B cell (primary cell): ENCODE data around the gene HAVCR2. TPM values are rescaled to one million over a fixed set of nuclear protein-coding genes. Genes with fewer than 3 reads are reported as not detected.

Source experiments
- ATAC-seq: fragments of 200-7000 bp; cut with Tn5 transposase; one replicate; pipeline ENCODE4 v1.10.0; 2021; ENCODE audit warnings: low read depth, mild to moderate bottlenecking, moderate number of reproducible peaks, moderate library complexity
- CTCF ChIA-PET: fragments of 350-600 bp; sonication (Branson Sonifier 250); formaldehyde crosslinking; loops from one replicate; lab custom pipeline; 2021; ENCODE audit warnings: antibody characterized with exemption, inconsistent platforms; lab: Charles Lee
- POLR2A ChIA-PET: fragments of 350-600 bp; sonication (Branson Sonifier 250); formaldehyde crosslinking; loops from one replicate; lab custom pipeline; 2021; ENCODE audit warnings: antibody characterized with exemption; lab: Charles Lee
- DNase-seq: peaks from one replicate; pipeline ENCODE4 v3.0.0; 2013
- H2AFZ ChIP-seq: 2 replicates; pipeline ENCODE4 v1.6.1; 2012; ENCODE audit warnings: mild to moderate bottlenecking, low read depth, low read length; ENCODE audit not compliant: insufficient read depth, poor library complexity, severe bottlenecking
- H3K27ac ChIP-seq, 2 donors: 1 replicate in 1 of 2; 2 replicates in 1 of 2; pipeline ENCODE4 v1.5.1; 2012 to 2013; ENCODE audit warnings: low read length in 2 of 2, mild to moderate bottlenecking in 2 of 2, moderate library complexity in 1 of 2
- H3K27me3 ChIP-seq, 4 experiments: fragments of 200-600 bp in 1 of 4; sonication (generic) in 1 of 4; replicated peaks in 1 of 4; 1 replicate in 2 of 4; 2 replicates in 2 of 4; pipeline versions ENCODE4 v1.6.1 to v1.7.0; 2013 to 2016; ENCODE audit warnings: low read length in 3 of 4, mild to moderate bottlenecking in 2 of 4, mixed read lengths in 1 of 4, moderate library complexity in 1 of 4; ENCODE audit not compliant: insufficient read depth in 4 of 4, control insufficient read depth in 3 of 4; ENCODE audit errors: control extremely low read depth in 1 of 4
- H3K36me3 ChIP-seq, 2 experiments: replicated peaks in 1 of 2; 1 replicate in 1 of 2; 2 replicates in 1 of 2; pipeline versions ENCODE4 v1.6.1 to v1.7.1; 2013; ENCODE audit warnings: low read length in 1 of 2; ENCODE audit not compliant: insufficient read depth in 2 of 2, control insufficient read depth in 1 of 2; ENCODE audit errors: control extremely low read depth in 1 of 2, extremely low read depth in 1 of 2
- H3K4me1 ChIP-seq, 2 donors: fragments of 200-600 bp in 1 of 2; sonication (generic) in 1 of 2; 1 replicate in 1 of 2; 2 replicates in 1 of 2; pipeline versions ENCODE4 v1.5.1 to v1.6.1; 2013 to 2017; ENCODE audit warnings: low read length in 2 of 2; ENCODE audit not compliant: control insufficient read depth in 2 of 2, insufficient read depth in 2 of 2
- H3K4me2 ChIP-seq: replicated peaks from 2 replicates; pipeline ENCODE3; 2012; ENCODE audit warnings: mild to moderate bottlenecking, low read depth, low read length; ENCODE audit not compliant: poor library complexity, severe bottlenecking
- H3K4me3 ChIP-seq, 5 experiments: fragments of 200-600 bp in 1 of 5; sonication (generic) in 1 of 5; 1 replicate in 3 of 5; 2 replicates in 2 of 5; pipeline versions ENCODE4 v1.5.1 to v1.7.0; 2011 to 2016; ENCODE audit warnings: low read length in 4 of 5, mild to moderate bottlenecking in 4 of 5, low read depth in 2 of 5, control low read depth in 1 of 5, moderate library complexity in 1 of 5; ENCODE audit not compliant: insufficient read depth in 1 of 5; ENCODE audit errors: control extremely low read depth in 1 of 5, extremely low read depth in 1 of 5
- H3K79me2 ChIP-seq: fragments of 200-600 bp; sonication (generic); one replicate; pipeline ENCODE4 v1.6.0; 2016; ENCODE audit warnings: low read length; ENCODE audit not compliant: control insufficient read depth, insufficient read depth
- H3K9ac ChIP-seq: fragments of 200-600 bp; sonication (generic); 2 replicates; pipeline ENCODE4 v1.6.1; 2017; ENCODE audit warnings: mild to moderate bottlenecking, low read length, moderate library complexity
- H3K9me3 ChIP-seq, 3 donors: one replicate each; pipeline versions ENCODE4 v1.6.1 to v1.7.1; 2013; ENCODE audit warnings: low read length in 2 of 3; ENCODE audit not compliant: control insufficient read depth in 2 of 3, insufficient read depth in 1 of 3; ENCODE audit errors: control extremely low read depth in 1 of 3
- H4K20me1 ChIP-seq: 2 replicates; pipeline ENCODE4 v1.6.0; 2012; ENCODE audit warnings: mild to moderate bottlenecking, low read length; ENCODE audit not compliant: insufficient read depth, control insufficient read depth, poor library complexity, severe bottlenecking
- H3K27ac Mint-ChIP-seq: one replicate; pipeline ENCODE4 v1.8.0; 2021; ENCODE audit warnings: mixed read lengths
- H3K27me3 Mint-ChIP-seq: one replicate; pipeline ENCODE4 v1.8.0; 2021; ENCODE audit warnings: mixed read lengths
- H3K4me1 Mint-ChIP-seq: one replicate; pipeline ENCODE4 v1.8.0; 2021; ENCODE audit warnings: mixed read lengths
- H3K4me3 Mint-ChIP-seq: one replicate; pipeline ENCODE4 v1.8.0; 2021; ENCODE audit warnings: mixed read lengths
- H3K9me3 Mint-ChIP-seq: one replicate; pipeline ENCODE4 v1.8.0; 2022; ENCODE audit warnings: mixed read lengths; ENCODE audit not compliant: insufficient read depth
- CTCF ChIP-seq: fragments of 200-600 bp; IDR thresholded peaks from one replicate; pipeline ENCODE4 v1.8.0; 2022; ENCODE audit warnings: antibody characterized with exemption, mild to moderate bottlenecking
- EZH2 ChIP-seq: IDR thresholded peaks from 2 replicates; pipeline ENCODE4 v1.6.1; 2012; ENCODE audit warnings: borderline replicate concordance, low read depth, mild to moderate bottlenecking, moderate library complexity, low read length; ENCODE audit not compliant: insufficient read depth, poor library complexity, severe bottlenecking
- WGBS: methylation state at CpG from one replicate; pipeline ENCODE4 v1.1.5; 2013; ENCODE audit warnings: missing lambda C conversion rate; ENCODE audit not compliant: insufficient coverage; 5-methylcytosine and 5-hydroxymethylcytosine counted together
- intact Hi-C: fragments of 100-400 bp; cut with micrococcal nuclease; formaldehyde crosslinking; loops from one replicate; pipeline ENCODE4 v1.10.0; 2022
- polyA plus RNA-seq: library from polyadenylated mRNA; depleted of rRNA; stranded (reverse); fragments of >200 nt; gene quantifications from 2 replicates; pipeline ENCODE4 v1.2.3, GENCODE V29; 2012
- total RNA-seq, 2 donors: library from RNA; stranded (reverse); fragments of 120-200 nt in 1 of 2; gene quantifications; 1 replicate in 1 of 2; 2 replicates in 1 of 2; pipeline versions ENCODE4 v1.2.3 to v1.2.4, GENCODE V29; 2013 to 2022

Gene HAVCR2
- total and polyA plus RNA-seq, 2 donors (not counting 1 experiment from before 2014, with no cell fraction given) = 0.64 to 2.3 TPM

GRCh38 chr5:157068785-157069184 lies 40.1 kb downstream of the HAVCR2 start:
- no peaks in the 10 kb centered on the region for H3K27me3 Mint-ChIP-seq
- no peak for ATAC-seq
- CTCF ChIA-PET = interaction anchor here (0.6 kb wide), 1 partner anchor 46 kb away, joined by 4 read pairs; no protein-coding TSS in a partner anchor

DNA sequence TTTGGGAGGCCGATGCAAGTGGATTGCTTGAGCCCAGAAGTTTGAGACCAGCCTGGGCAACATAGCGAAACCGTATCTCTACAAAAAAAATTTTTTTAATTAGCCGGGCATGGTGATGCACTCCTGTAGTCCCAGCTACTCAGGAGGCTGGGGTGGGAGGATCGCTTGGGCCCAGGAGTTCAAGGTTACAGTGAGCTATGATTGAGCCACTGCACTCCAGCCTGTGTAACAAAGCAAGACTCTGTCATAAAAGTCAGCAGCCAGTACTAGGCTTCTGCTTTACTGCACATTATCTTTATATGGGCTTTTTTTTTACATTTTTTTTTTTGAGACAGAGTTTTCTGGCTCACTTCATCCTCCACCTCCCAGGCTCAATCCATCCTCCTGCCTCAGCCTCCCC lies 40.5 kb downstream of the HAVCR2 start:
- Histone ChIP-seq H3K4me2 (no peak overlapping the region), H3K27me3 (no peaks in the 10 kb centered on the region), H3K27ac (no peak overlapping the region), H2AFZ (no peak overlapping the region), H3K36me3 (no peaks in the 10 kb centered on the region), H3K9me3 (no peaks in the 10 kb centered on the region), H4K20me1 (no peaks in the 10 kb centered on the region), H3K4me3 (no peak overlapping the region), H3K4me1 (no peaks in the 10 kb centered on the region), H3K9ac (no peak overlapping the region), H3K79me2 (no peaks in the 10 kb centered on the region)
- DNase-seq = no peak
- Mint-ChIP-seq H3K9me3 (no peaks in the 10 kb centered on the region), H3K4me1 (no peaks in the 10 kb centered on the region), H3K27me3 (no peaks in the 10 kb centered on the region), H3K4me3 (no peak overlapping the region), H3K27ac (no peak overlapping the region)
- intact Hi-C loops = no loop called here
- no peak for ATAC-seq
- WGBS = 96% methylated on average over 4 of the region's 5 CpGs
- ChIA-PET POLR2A (no interaction called here), CTCF (no interaction called here)
- TF ChIP-seq CTCF (no peak), EZH2 (no peak)

More at GRCh38 chr5:157068785-157069184, 40.1 kb downstream of the HAVCR2 start:
- H2AFZ ChIP-seq = no peak overlapping the region
- DNase-seq = no peak
- no peaks in the 10 kb centered on the region for H4K20me1 ChIP-seq
- no peak overlapping the region for H3K27ac ChIP-seq
- H3K9ac ChIP-seq = no peak overlapping the region
- no peaks in the 10 kb centered on the region for H3K79me2 ChIP-seq
- Mint-ChIP-seq H3K27ac (no peak overlapping the region), H3K4me3 (no peak overlapping the region), H3K4me1 (no peaks in the 10 kb centered on the region), H3K9me3 (no peaks in the 10 kb centered on the region)
- TF ChIP-seq EZH2 (no peak), CTCF (no peak)
- no peaks in the 10 kb centered on the region for H3K27me3 ChIP-seq
- no peaks in the 10 kb centered on the region for H3K9me3 ChIP-seq
- intact Hi-C loops = no loop called here
- WGBS = 97% methylated on average over 5 of the region's 5 CpGs
- H3K4me1 ChIP-seq = no peaks in the 10 kb centered on the region
- no peak overlapping the region for H3K4me3 ChIP-seq
- H3K4me2 ChIP-seq = no peak overlapping the region
- POLR2A ChIA-PET = no interaction called here
- H3K36me3 ChIP-seq = no peaks in the 10 kb centered on the region
